GM23248 (cell line): ENCODE results near the gene ARL3.

Source experiments
- EZH2 ChIP-seq: fragments of 200-600 bp; sonication (generic); IDR thresholded peaks from 2 replicates; pipeline ENCODE4 v1.6.1; 2018; ENCODE audit warnings: antibody characterized with exemption, mild to moderate bottlenecking; ENCODE audit not compliant: insufficient read depth, poor library complexity, severe bottlenecking
- EZH2phosphoT487 ChIP-seq: fragments of 200-600 bp; sonication (generic); IDR thresholded peaks from 2 replicates; pipeline ENCODE4 v1.6.1; 2018; ENCODE audit warnings: antibody characterized with exemption, moderate library complexity, mild to moderate bottlenecking, low read depth; ENCODE audit not compliant: insufficient read depth

- TF ChIP-seq EZH2phosphoT487 (no peak), EZH2 (no peak)
Observed at GRCh38 chr10:102720337-102720736, 6.1 kb upstream of the ARL3 start.
